ENCODE measurements around the gene RAB11FIP3. TPM values are rescaled to one million over a fixed set of nuclear protein-coding genes. Genes with fewer than 3 reads are reported as not detected.
A peak's percentile ranks its signal among the peaks of the same experiment; 100 is the strongest.

Gene RAB11FIP3
- total and polyA plus RNA-seq, 11 donors = 19.3 to 39.9 (median 31.9) TPM

GRCh38 chr16:400061-400591 is 25.3 kb upstream of the RAB11FIP3 start:
- intact Hi-C loops (cut with DNase I) = no loop called here
- DNase-seq (peak in 1 of 5 donors; percentile 13), ATAC-seq (no peak)
- WGBS, 4 donors = 63 to 85% (median 70%) methylated on average over 4 to 10 of the region's 10 CpGs
- Histone ChIP-seq H3K4me3 (peak overlapping the region in 4 of 12 donors; percentile 69 to 98 (median 84)), H3K9me3 (no peaks in the 10 kb centered on the region), H3K27me3 (no peaks in the 10 kb centered on the region), H3K27ac (peak overlapping the region in 2 of 12 donors; percentile 93 to 95), H3K4me1 (peaks cover 0 to 41% (median 17%) of the 10 kb centered on the region in 12 donors), H3K36me3 (peaks cover 0 to 5% (median 0%) of the 10 kb centered on the region in 9 donors)
- no peak for TF ChIP-seq POLR2A (IDR thresholded peaks at IDR 0.05)
- TF ChIP-seq CTCF (IDR thresholded peaks at IDR 0.05) = no peak

- Histone ChIP-seq H3K9me3 (no peaks in the 10 kb centered on the region), H3K4me3 (peak within 1 kb of the TSS; percentile 56 to 98 (median 89)), H3K27me3 (no peaks in the 10 kb centered on the region), H3K36me3 (peaks cover 0 to 5% (median 0%) of the 10 kb centered on the region in 9 donors), H3K27ac (peak within 1 kb of the TSS; percentile 82 to 95 (median 92)), H3K4me1 (peaks cover 0 to 33% (median 12%) of the 10 kb centered on the region in 12 donors)
- intact Hi-C loops (cut with DNase I) = loop anchor here in 2 of 10 donors (1.0 to 2.0 kb wide), 2 partner anchors 23 to 24 kb away; partner anchors contain the start of gene RAB11FIP3 (in 2 of the 2)
- peak; percentile 96 to 98 (median 97) for DNase-seq
- 0 to 2% (median 1%) methylated on average over 36 to 91 of the region's 91 CpGs for WGBS, 4 donors
- peak in 1 of 2 donors; percentile 85 for TF ChIP-seq POLR2A (IDR thresholded peaks at IDR 0.05)
- TF ChIP-seq CTCF (IDR thresholded peaks at IDR 0.05) = peak; percentile 24 to 83 (median 60)
- ATAC-seq = peak; percentile 68 to 93 (median 89)
These were observed 23.7 kb upstream of the RAB11FIP3 start, which contains the start of gene DECR2 for GRCh38 chr16:401468-402348. Gene DECR2 (plus strand): TSS chr16:401885. CDS start chr16:401964, 79 bp downstream.

GRCh38 chr16:404971-405486 is 20.4 kb upstream of the RAB11FIP3 start:
- 87 to 94% (median 91%) methylated on average over 10 to 12 of the region's 12 CpGs for WGBS, 4 donors
- TF ChIP-seq CTCF (IDR thresholded peaks at IDR 0.05) (no peak), POLR2A (IDR thresholded peaks at IDR 0.05) (no peak)

More at GRCh38 chr16:404971-405486, 20.4 kb upstream of the RAB11FIP3 start:
- intact Hi-C loops (cut with DNase I) = no loop called here
- Histone ChIP-seq H3K4me1 (peaks cover 0 to 22% (median 8%) of the 10 kb centered on the region in 12 donors), H3K27me3 (no peaks in the 10 kb centered on the region), H3K9me3 (no peaks in the 10 kb centered on the region), H3K4me3 (no peak overlapping the region), H3K36me3 (peaks cover 0 to 5% (median 0%) of the 10 kb centered on the region in 9 donors), H3K27ac (no peak overlapping the region)
- DNase-seq (no peak), ATAC-seq (no peak)

Measured in heart left ventricle (tissue), 16 donors.